Endodermal cell (in vitro differentiated cells): ENCODE measurements around the gene ZNF354B. TPM values are rescaled to one million over a fixed set of nuclear protein-coding genes. Genes with fewer than 3 reads are reported as not detected.

Experiments
- DNase-seq: peaks from one replicate; pipeline ENCODE4 v3.0.0-alpha.2; 2017
- H3K27ac ChIP-seq: 2 replicates; pipeline ENCODE4 v1.5.1; 2013; ENCODE audit warnings: mild to moderate bottlenecking, low read depth, low read length, moderate library complexity
- H3K27me3 ChIP-seq: 2 replicates; pipeline ENCODE4 v1.6.1; 2013; ENCODE audit warnings: mild to moderate bottlenecking, low read length, moderate library complexity; ENCODE audit not compliant: insufficient read depth, control insufficient read depth, poor library complexity, severe bottlenecking
- H3K36me3 ChIP-seq: 2 replicates; pipeline ENCODE4 v1.7.0; 2013; ENCODE audit warnings: mild to moderate bottlenecking, low read length, moderate library complexity; ENCODE audit not compliant: control insufficient read depth, insufficient read depth
- H3K4me1 ChIP-seq: one replicate; pipeline ENCODE4 v1.7.0; 2013; ENCODE audit warnings: low read length; ENCODE audit not compliant: control insufficient read depth, insufficient read depth
- H3K4me3 ChIP-seq: 2 replicates; pipeline ENCODE4 v1.5.1; 2013; ENCODE audit warnings: mild to moderate bottlenecking, low read length, moderate library complexity
- H3K9ac ChIP-seq: 2 replicates; pipeline ENCODE4 v1.6.1; 2013; ENCODE audit warnings: mild to moderate bottlenecking, low read length, moderate library complexity; ENCODE audit not compliant: poor library complexity, severe bottlenecking; ENCODE audit errors: extremely low read depth
- H3K9me3 ChIP-seq: 2 replicates; pipeline ENCODE4 v1.6.1; 2013; ENCODE audit warnings: mild to moderate bottlenecking, low read length, moderate library complexity; ENCODE audit not compliant: control insufficient read depth
- H3K27ac Mint-ChIP-seq: 2 replicates; pipeline ENCODE4 v1.8.0; 2020; ENCODE audit warnings: mixed read lengths
- H3K27me3 Mint-ChIP-seq: 2 replicates; pipeline ENCODE4 v1.8.0; 2021; ENCODE audit warnings: mild to moderate bottlenecking, mixed read lengths; ENCODE audit not compliant: insufficient read depth
- H3K36me3 Mint-ChIP-seq: 2 replicates; pipeline ENCODE4 v1.8.0; 2020; ENCODE audit warnings: low read depth, mixed read lengths
- H3K4me1 Mint-ChIP-seq: 2 replicates; pipeline ENCODE4 v1.8.0; 2020; ENCODE audit warnings: mixed read lengths
- H3K4me3 Mint-ChIP-seq: 2 replicates; pipeline ENCODE4 v1.8.0; 2020; ENCODE audit warnings: mild to moderate bottlenecking, moderate library complexity, mixed read lengths
- H3K9me3 Mint-ChIP-seq: 2 replicates; pipeline ENCODE4 v1.8.0; 2020; ENCODE audit warnings: mild to moderate bottlenecking, mixed read lengths
- CTCF ChIP-seq: fragments of 200-600 bp; sonication (generic); conservative IDR thresholded peaks from 2 replicates; pipeline ENCODE4 v1.5.0; 2021; ENCODE audit warnings: antibody characterized with exemption, mild to moderate bottlenecking
- WGBS, 2 experiments: methylation state at CpG; one replicate each; pipeline versions ENCODE4 v1.1.5 to v1.1.7; 2013; ENCODE audit warnings: missing lambda C conversion rate in 2 of 2, mixed read lengths in 1 of 2; ENCODE audit not compliant: insufficient coverage in 1 of 2, insufficient read length in 1 of 2; 5-methylcytosine and 5-hydroxymethylcytosine counted together
- total RNA-seq, 2 donors: library from RNA; stranded (reverse); fragmentation: NEBNext Ultra II Directional in 1 of 2; extraction: Animal tissue kit (Norgen Biotek cat#: 25700) in 1 of 2; gene quantifications; 2 replicates in 1 of 2; 3 replicates in 1 of 2; pipeline ENCODE4 v1.2.1, GENCODE V29; 2021

ZNF354B gene
- total RNA-seq, 2 donors from 2014 or later = 24.3 to 26.0 TPM

GRCh38 chr5:178820001-178820400 lies 39.8 kb upstream of the ZNF354B start:
- no peak overlapping the region for H3K4me3 Mint-ChIP-seq
- H3K9me3 Mint-ChIP-seq = no peaks in the 10 kb centered on the region
- TF ChIP-seq CTCF = no peak
- no peak for DNase-seq
- no peaks in the 10 kb centered on the region for H3K36me3 Mint-ChIP-seq
- H3K4me3 ChIP-seq = no peak overlapping the region
- WGBS, 2 experiments = 59 to 88% methylated on average over 1 to 2 of the region's 2 CpGs
- H3K27ac Mint-ChIP-seq = no peak overlapping the region
- no peak overlapping the region for H3K9ac ChIP-seq
- peaks cover 11% of the 10 kb centered on the region for H3K9me3 ChIP-seq
- no peak overlapping the region for H3K27ac ChIP-seq
- H3K4me1 ChIP-seq = no peaks in the 10 kb centered on the region
- H3K27me3 ChIP-seq = no peaks in the 10 kb centered on the region
- peaks cover 3% of the 10 kb centered on the region for H3K27me3 Mint-ChIP-seq
- H3K36me3 ChIP-seq = no peaks in the 10 kb centered on the region
- H3K4me1 Mint-ChIP-seq = no peaks in the 10 kb centered on the region

DNA sequence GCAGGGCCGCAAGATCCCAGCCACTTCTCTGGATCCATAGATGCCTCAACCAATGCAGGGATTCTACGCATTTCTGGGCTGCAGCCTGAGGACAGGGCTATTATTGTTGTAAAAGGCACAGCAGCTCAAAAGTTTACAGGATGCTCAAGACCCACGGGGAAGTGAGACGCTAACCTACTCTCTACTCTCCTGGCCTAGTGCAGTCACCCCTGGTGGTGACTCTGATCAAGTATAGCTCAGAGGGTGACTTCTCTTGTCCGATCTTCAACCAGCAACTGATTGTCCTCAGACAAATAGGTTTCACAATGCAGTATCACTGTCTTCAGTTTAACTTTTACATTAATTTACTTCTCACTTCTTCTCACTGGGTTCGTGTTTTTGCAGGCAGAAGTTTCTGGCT lies 34.3 kb upstream of the ZNF354B start:
- DNase-seq = no peak
- Mint-ChIP-seq H3K27ac (no peak overlapping the region), H3K27me3 (peaks cover 3% of the 10 kb centered on the region), H3K4me3 (no peak overlapping the region), H3K4me1 (no peaks in the 10 kb centered on the region), H3K9me3 (peaks cover 2% of the 10 kb centered on the region), H3K36me3 (no peaks in the 10 kb centered on the region)
- no peak overlapping the region for H3K4me3 ChIP-seq
- H3K4me1 ChIP-seq = no peaks in the 10 kb centered on the region
- peak; percentile 40 for TF ChIP-seq CTCF
- H3K27me3 ChIP-seq = no peaks in the 10 kb centered on the region
- peaks cover 6% of the 10 kb centered on the region for H3K9me3 ChIP-seq
- WGBS, 2 experiments = 84 to 89% methylated on average over 3 to 6 of the region's 6 CpGs
- H3K36me3 ChIP-seq = no peaks in the 10 kb centered on the region
- H3K27ac ChIP-seq = no peak overlapping the region
- H3K9ac ChIP-seq = no peak overlapping the region

- TF ChIP-seq CTCF = no peak
- no peak overlapping the region for H3K4me3 Mint-ChIP-seq
- Histone ChIP-seq H3K27ac (no peak overlapping the region), H3K4me3 (no peak overlapping the region), H3K9me3 (peaks cover 6% of the 10 kb centered on the region), H3K36me3 (no peaks in the 10 kb centered on the region), H3K27me3 (no peaks in the 10 kb centered on the region), H3K9ac (no peak overlapping the region), H3K4me1 (no peaks in the 10 kb centered on the region)
- 60 to 70% methylated on average over 1 to 2 of the region's 2 CpGs for WGBS, 2 experiments
- no peaks in the 10 kb centered on the region for H3K4me1 Mint-ChIP-seq
- no peak overlapping the region for H3K27ac Mint-ChIP-seq
- no peak for DNase-seq
- no peaks in the 10 kb centered on the region for H3K36me3 Mint-ChIP-seq
- H3K9me3 Mint-ChIP-seq = peaks cover 2% of the 10 kb centered on the region
- peaks cover 3% of the 10 kb centered on the region for H3K27me3 Mint-ChIP-seq
Observed at GRCh38 chr5:178826216-178826615, 33.5 kb upstream of the ZNF354B start.
